CD14-positive monocyte (primary cell): Measurements from ENCODE around the gene PDLIM5. TPM values are rescaled to one million over a fixed set of nuclear protein-coding genes. Genes with fewer than 3 reads are reported as not detected.
"Not testable (repeated sequence)": the region's sequence is repeated elsewhere in the genome, so short reads cannot be mapped to it uniquely, and the experiment has no call there.

Source experiments
- DNase-seq, 3 donors: peaks; one replicate each; pipeline ENCODE4 v3.0.0-alpha.2; 2011 to 2022
- H2AFZ ChIP-seq: 2 replicates; pipeline ENCODE4 v1.6.0; 2012; ENCODE audit warnings: mild to moderate bottlenecking, low read depth, low read length, inconsistent platforms; ENCODE audit not compliant: insufficient read depth, poor library complexity, severe bottlenecking
- H3K27ac ChIP-seq, 2 donors: 1 replicate in 1 of 2; 2 replicates in 1 of 2; pipeline ENCODE4 v1.5.1; 2012 to 2013; ENCODE audit warnings: low read length in 2 of 2, control low read depth in 1 of 2, inconsistent platforms in 1 of 2, low read depth in 1 of 2, mild to moderate bottlenecking in 1 of 2
- H3K27me3 ChIP-seq, 2 donors: one replicate each; pipeline versions ENCODE4 v1.6.0 to v1.6.1; 2011 to 2013; ENCODE audit warnings: low read length in 2 of 2; ENCODE audit not compliant: control insufficient read depth in 2 of 2, insufficient read depth in 2 of 2
- H3K36me3 ChIP-seq, 2 donors: replicated peaks in 1 of 2; 1 replicate in 1 of 2; 2 replicates in 1 of 2; pipeline versions ENCODE4 v1.5.1 to v1.6.1; 2012 to 2013; ENCODE audit warnings: low read length in 2 of 2, control low read depth in 1 of 2, inconsistent platforms in 1 of 2, mild to moderate bottlenecking in 1 of 2; ENCODE audit not compliant: insufficient read depth in 2 of 2, control insufficient read depth in 1 of 2
- H3K4me1 ChIP-seq, 2 donors: 1 replicate in 1 of 2; 2 replicates in 1 of 2; pipeline versions ENCODE4 v1.5.1 to v1.6.1; 2012 to 2013; ENCODE audit warnings: low read length in 2 of 2, control low read depth in 1 of 2, inconsistent platforms in 1 of 2, mild to moderate bottlenecking in 1 of 2, moderate library complexity in 1 of 2; ENCODE audit not compliant: insufficient read depth in 2 of 2, control insufficient read depth in 1 of 2
- H3K4me2 ChIP-seq: replicated peaks from 2 replicates; pipeline ENCODE3; 2012; ENCODE audit warnings: low read length, moderate library complexity, mild to moderate bottlenecking; ENCODE audit not compliant: poor library complexity, severe bottlenecking; ENCODE audit errors: extremely low read depth
- H3K4me3 ChIP-seq, 3 experiments: fragments of 200-600 bp in 1 of 3; sonication (generic) in 1 of 3; replicated peaks in 1 of 3; 1 replicate in 2 of 3; 2 replicates in 1 of 3; pipeline ENCODE4 v1.5.1; 2011 to 2013; ENCODE audit warnings: low read length in 3 of 3, mild to moderate bottlenecking in 3 of 3, control low read depth in 2 of 3, low read depth in 2 of 3, inconsistent platforms in 1 of 3, moderate library complexity in 1 of 3
- H3K79me2 ChIP-seq: 2 replicates; pipeline ENCODE4 v1.6.0; 2012; ENCODE audit warnings: mild to moderate bottlenecking, control low read depth, inconsistent platforms, low read length, moderate library complexity; ENCODE audit not compliant: insufficient read depth
- H3K9ac ChIP-seq: 2 replicates; pipeline ENCODE4 v1.6.0; 2017; ENCODE audit warnings: low read length, mild to moderate bottlenecking; ENCODE audit not compliant: insufficient read depth, poor library complexity, severe bottlenecking
- H3K9me3 ChIP-seq, 2 donors: replicated peaks in 1 of 2; 1 replicate in 1 of 2; 2 replicates in 1 of 2; pipeline versions ENCODE4 v1.5.1 to v1.6.1; 2012 to 2013; ENCODE audit warnings: low read length in 2 of 2, control low read depth in 1 of 2; ENCODE audit not compliant: control insufficient read depth in 1 of 2, insufficient read depth in 1 of 2
- H4K20me1 ChIP-seq: 2 replicates; pipeline ENCODE4 v1.6.0; 2012; ENCODE audit warnings: mild to moderate bottlenecking, low read length, control low read depth, moderate library complexity; ENCODE audit not compliant: insufficient read depth
- H3K27ac Mint-ChIP-seq, 7 donors: one replicate each; pipeline ENCODE4 v1.8.0; 2020; ENCODE audit warnings: mild to moderate bottlenecking in 7 of 7, mixed read lengths in 7 of 7, moderate library complexity in 6 of 7, inconsistent platforms in 2 of 7
- H3K27me3 Mint-ChIP-seq, 3 donors: one replicate each; pipeline ENCODE4 v1.8.0; 2021 to 2022; ENCODE audit warnings: low read depth in 3 of 3, mild to moderate bottlenecking in 3 of 3, mixed read lengths in 3 of 3, moderate library complexity in 3 of 3, inconsistent platforms in 1 of 3
- H3K36me3 Mint-ChIP-seq, 2 donors: one replicate each; pipeline ENCODE4 v1.8.0; 2020; ENCODE audit warnings: mixed read lengths in 2 of 2, inconsistent platforms in 1 of 2, mild to moderate bottlenecking in 1 of 2
- H3K4me1 Mint-ChIP-seq: one replicate; pipeline ENCODE4 v1.8.0; 2020; ENCODE audit warnings: mild to moderate bottlenecking, mixed read lengths
- H3K4me3 Mint-ChIP-seq, 2 donors: one replicate each; pipeline ENCODE4 v1.8.0; 2020; ENCODE audit warnings: mild to moderate bottlenecking in 2 of 2, mixed read lengths in 2 of 2, moderate library complexity in 1 of 2
- H3K9me3 Mint-ChIP-seq, 7 donors: one replicate each; pipeline ENCODE4 v1.8.0; 2020 to 2022; ENCODE audit warnings: mixed read lengths in 7 of 7, mild to moderate bottlenecking in 6 of 7, moderate library complexity in 6 of 7, inconsistent platforms in 2 of 7
- CTCF ChIP-seq: fragments of 200-600 bp; IDR thresholded peaks from one replicate; pipeline ENCODE4 v1.8.0; 2022; ENCODE audit warnings: antibody characterized with exemption, mild to moderate bottlenecking
- WGBS: methylation state at CpG from one replicate; pipeline ENCODE4 v1.1.5; 2013; ENCODE audit warnings: missing lambda C conversion rate; ENCODE audit not compliant: insufficient coverage; 5-methylcytosine and 5-hydroxymethylcytosine counted together
- intact Hi-C, 2 donors: fragments of 100-400 bp; cut with micrococcal nuclease; formaldehyde crosslinking; loops; one replicate each; pipeline versions ENCODE4 v1.15.0 to v1.15.1; 2023
- polyA plus RNA-seq, 3 donors: library from polyadenylated mRNA; depleted of rRNA in 1 of 3; unstranded in 2 of 3; stranded (reverse) in 1 of 3; fragments of 300-500 nt in 2 of 3; fragments of >200 nt in 1 of 3; fragmentation: Illumina TruSeq in 2 of 3; gene quantifications; 1 replicate in 2 of 3; 2 replicates in 1 of 3; pipeline ENCODE4 v1.2.3, GENCODE V29; 2012 to 2021

Gene PDLIM5
- polyA plus RNA-seq, 3 donors = 75.3 to 105 (median 80.9) TPM

- intact Hi-C loops = no loop called here
- no peak for DNase-seq
- Histone ChIP-seq H3K4me2 (no peak overlapping the region), H3K9me3 (peaks cover 0 to 2% of the 10 kb centered on the region in 2 donors), H3K27me3 (no peaks in the 10 kb centered on the region), H3K79me2 (peaks cover 2% of the 10 kb centered on the region), H3K4me3 (no peak overlapping the region), H3K27ac (no peak overlapping the region), H3K9ac (no peak overlapping the region), H3K36me3 (no peaks in the 10 kb centered on the region), H2AFZ (no peak overlapping the region), H3K4me1 (peaks cover 0 to 5% of the 10 kb centered on the region in 2 donors), H4K20me1 (peaks cover 71% of the 10 kb centered on the region)
- Mint-ChIP-seq H3K36me3 (peaks cover 3 to 13% of the 10 kb centered on the region in 2 donors), H3K27ac (no peak overlapping the region), H3K4me3 (no peak overlapping the region), H3K9me3 (peaks cover 0 to 1% (median 0%) of the 10 kb centered on the region in 7 donors), H3K27me3 (peaks cover 0 to under 1% (median 0%) of the 10 kb centered on the region in 3 donors), H3K4me1 (peaks cover 11% of the 10 kb centered on the region)
- WGBS = no CpG with 5 or more reads among the region's 2 CpGs
- TF ChIP-seq CTCF = no peak
Observed at GRCh38 chr4:94475794-94476193, 24.1 kb downstream of the PDLIM5 start.

GRCh38 chr4:94477227-94477626 lies 25.5 kb downstream of the PDLIM5 start:
- Mint-ChIP-seq H3K4me1 (peaks cover 11% of the 10 kb centered on the region), H3K9me3 (no peaks in the 10 kb centered on the region), H3K36me3 (peaks cover 3 to 11% of the 10 kb centered on the region in 2 donors), H3K27ac (no peak overlapping the region), H3K27me3 (no peaks in the 10 kb centered on the region), H3K4me3 (no peak overlapping the region)
- no peak overlapping the region for H2AFZ ChIP-seq
- TF ChIP-seq CTCF = no peak
- peaks cover 0 to 5% of the 10 kb centered on the region in 2 donors for H3K4me1 ChIP-seq
- no peaks in the 10 kb centered on the region for H3K79me2 ChIP-seq
- no peaks in the 10 kb centered on the region for H3K27me3 ChIP-seq
- no peaks in the 10 kb centered on the region for H3K9me3 ChIP-seq
- H3K36me3 ChIP-seq = no peaks in the 10 kb centered on the region
- 0% methylated on average over 1 of the region's 2 CpGs for WGBS
- intact Hi-C loops = no loop called here
- H4K20me1 ChIP-seq = peaks cover 79% of the 10 kb centered on the region
- no peak overlapping the region for H3K4me3 ChIP-seq
- no peak overlapping the region for H3K4me2 ChIP-seq
- no peak overlapping the region for H3K27ac ChIP-seq
- no peak overlapping the region for H3K9ac ChIP-seq
- no peak for DNase-seq

- H3K9me3 Mint-ChIP-seq, H3K27ac Mint-ChIP-seq, intact Hi-C loops, H3K27ac ChIP-seq, H3K9ac ChIP-seq, H3K27me3 Mint-ChIP-seq, H3K79me2 ChIP-seq, H3K4me1 ChIP-seq, H3K4me2 ChIP-seq, H3K27me3 ChIP-seq, H3K36me3 ChIP-seq, DNase-seq, H3K9me3 ChIP-seq, H2AFZ ChIP-seq, H3K36me3 Mint-ChIP-seq, H3K4me3 ChIP-seq, H3K4me3 Mint-ChIP-seq: not testable (repeated sequence)
- H3K4me1 Mint-ChIP-seq = peaks cover 11% of the 10 kb centered on the region
- WGBS = 100% methylated on average over 2 of the region's 3 CpGs
- H4K20me1 ChIP-seq = peaks cover 85% of the 10 kb centered on the region
Observed at GRCh38 chr4:94478805-94479204, 27.1 kb downstream of the PDLIM5 start.
